Thoracic aorta (tissue), 2 donors: ENCODE results near the gene RCOR1. TPM values are rescaled to one million over a fixed set of nuclear protein-coding genes. Genes with fewer than 3 reads are reported as not detected.
"Not testable (repeated sequence)": the region's sequence is repeated elsewhere in the genome, so short reads cannot be mapped to it uniquely, and the experiment has no call there.

ENCODE experiments used
- ATAC-seq: fragments of 150-250 bp; one replicate; pipeline ENCODE4 v1.8.0; 2017; ENCODE audit warnings: low read depth; ENCODE audit not compliant: insufficient number of reproducible peaks, low FRiP score
- DNase-seq: peaks from one replicate; pipeline ENCODE4 v3.0.0-alpha.2; 2020; ENCODE audit warnings: low spot score
- H3K27ac ChIP-seq, 2 donors: fragments of 200-600 bp; sonication (generic); 1 replicate in 1 of 2; 2 replicates in 1 of 2; pipeline ENCODE4 v1.5.1; 2016; ENCODE audit warnings: mild to moderate bottlenecking in 2 of 2, moderate library complexity in 2 of 2
- H3K27me3 ChIP-seq: fragments of 200-600 bp; sonication (generic); replicated peaks from 2 replicates; pipeline ENCODE4 v1.6.0; 2016; ENCODE audit warnings: mild to moderate bottlenecking; ENCODE audit not compliant: insufficient read depth
- H3K36me3 ChIP-seq: fragments of 200-600 bp; sonication (generic); one replicate; pipeline ENCODE4 v1.5.1; 2016
- H3K4me1 ChIP-seq, 2 donors: fragments of 200-600 bp; sonication (generic); 1 replicate in 1 of 2; 2 replicates in 1 of 2; pipeline versions ENCODE4 v1.5.1 to v1.6.0; 2016; ENCODE audit warnings: low read depth in 2 of 2, mild to moderate bottlenecking in 1 of 2; ENCODE audit not compliant: control insufficient read depth in 1 of 2
- H3K4me3 ChIP-seq: fragments of 200-600 bp; sonication (generic); 2 replicates; pipeline ENCODE4 v1.5.1; 2016; ENCODE audit warnings: mild to moderate bottlenecking
- H3K9me3 ChIP-seq: fragments of 200-600 bp; sonication (generic); 2 replicates; pipeline ENCODE4 v1.5.1; 2016
- CTCF ChIP-seq: fragments of 200-600 bp; sonication (generic); IDR thresholded peaks from one replicate; pipeline ENCODE4 v1.5.1; 2019; ENCODE audit warnings: antibody characterized with exemption
- total RNA-seq, 2 donors: library from RNA; depleted of rRNA; stranded (reverse); fragments of >200 nt; gene quantifications; one replicate each; pipeline versions ENCODE4 v1.1.0 to v1.2.3, GENCODE V29; 2016

Gene RCOR1
- total RNA-seq, 2 donors from 2014 or later, result 6.5 to 17.1 TPM

DNA sequence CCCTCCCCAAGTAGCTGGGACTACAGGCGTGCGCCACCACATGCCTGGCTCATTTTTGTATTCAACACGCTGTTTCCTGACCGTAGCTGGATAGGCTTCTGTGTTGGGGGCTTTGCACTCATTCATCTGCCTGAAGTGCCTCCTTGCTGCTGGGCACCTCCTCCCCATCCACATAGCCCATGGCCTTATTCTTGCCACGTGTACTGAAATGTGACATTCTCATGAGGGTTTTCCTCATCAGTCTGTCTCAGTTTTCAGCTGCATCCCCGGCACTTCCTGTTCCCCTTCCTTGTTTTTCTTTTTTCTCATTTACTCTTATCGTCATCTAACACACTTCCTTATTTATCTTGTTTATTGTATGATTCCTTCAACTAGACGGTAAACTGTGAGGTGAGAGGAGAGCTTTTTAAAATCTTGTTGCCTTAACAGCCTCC lies 36.6 kb downstream of the RCOR1 start:
- H3K27ac ChIP-seq, result no peak overlapping the region
- ATAC-seq (no peak), DNase-seq (no peak)
- no peaks in the 10 kb centered on the region for H3K9me3 ChIP-seq
- H3K4me1 ChIP-seq, result peaks cover 0 to 6% of the 10 kb centered on the region in 2 donors
- no peaks in the 10 kb centered on the region for H3K36me3 ChIP-seq
- TF ChIP-seq CTCF, result no peak
- H3K4me3 ChIP-seq, result no peak overlapping the region
- no peaks in the 10 kb centered on the region for H3K27me3 ChIP-seq

DNA sequence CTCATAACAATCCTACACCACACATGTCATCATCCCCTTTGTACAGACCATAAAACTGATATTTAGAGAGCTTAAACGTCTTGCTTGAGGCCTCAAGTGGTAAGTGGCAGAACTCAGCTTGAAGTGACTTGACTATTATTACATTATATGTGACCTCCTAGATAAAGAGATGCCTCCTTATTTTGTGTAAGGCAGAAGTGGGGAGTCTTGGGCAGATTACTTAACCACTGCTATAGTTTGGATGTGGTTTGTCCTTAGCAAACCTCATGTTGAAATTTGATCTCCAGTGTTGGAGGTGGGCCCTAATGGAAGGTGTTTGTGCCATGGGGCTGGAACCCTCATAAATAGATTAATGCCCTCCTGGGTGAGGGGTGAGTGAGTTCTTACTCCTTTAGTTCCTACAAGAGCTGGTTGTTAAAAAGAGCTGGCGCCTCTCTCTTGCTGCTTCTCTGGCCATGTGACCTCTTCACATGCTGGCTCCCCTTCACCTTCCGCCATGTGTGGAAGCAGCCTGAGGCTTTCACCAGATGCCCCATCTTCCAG lies 37.4 kb downstream of the RCOR1 start:
- ATAC-seq (no peak), DNase-seq (no peak)
- H3K36me3 ChIP-seq, result no peaks in the 10 kb centered on the region
- H3K4me3 ChIP-seq, result no peak overlapping the region
- no peaks in the 10 kb centered on the region for H3K27me3 ChIP-seq
- peaks cover 0 to 6% of the 10 kb centered on the region in 2 donors for H3K4me1 ChIP-seq
- H3K9me3 ChIP-seq, result no peaks in the 10 kb centered on the region
- no peak for TF ChIP-seq CTCF
- H3K27ac ChIP-seq, result no peak overlapping the region

- Histone ChIP-seq H3K27me3 (no peaks in the 10 kb centered on the region), H3K36me3 (no peaks in the 10 kb centered on the region), H3K4me1 (peaks cover 0 to 6% of the 10 kb centered on the region in 2 donors), H3K27ac (no peak overlapping the region), H3K9me3 (no peaks in the 10 kb centered on the region), H3K4me3 (no peak overlapping the region)
- no peak for TF ChIP-seq CTCF
- DNase-seq, result no peak
- ATAC-seq, result no peak
These were observed 38.0 kb downstream of the RCOR1 start for GRCh38 chr14:102630405-102630804.

- H3K27ac ChIP-seq, result no peak overlapping the region
- H3K36me3 ChIP-seq, result no peaks in the 10 kb centered on the region
- no peak for TF ChIP-seq CTCF
- H3K27me3 ChIP-seq, result no peaks in the 10 kb centered on the region
- no peak overlapping the region for H3K4me3 ChIP-seq
- DNase-seq, result no peak
- H3K4me1 ChIP-seq, result peaks cover 0 to 6% of the 10 kb centered on the region in 2 donors
- H3K9me3 ChIP-seq, result no peaks in the 10 kb centered on the region
- no peak for ATAC-seq
These were observed 38.4 kb downstream of the RCOR1 start for GRCh38 chr14:102630881-102631280.

DNA sequence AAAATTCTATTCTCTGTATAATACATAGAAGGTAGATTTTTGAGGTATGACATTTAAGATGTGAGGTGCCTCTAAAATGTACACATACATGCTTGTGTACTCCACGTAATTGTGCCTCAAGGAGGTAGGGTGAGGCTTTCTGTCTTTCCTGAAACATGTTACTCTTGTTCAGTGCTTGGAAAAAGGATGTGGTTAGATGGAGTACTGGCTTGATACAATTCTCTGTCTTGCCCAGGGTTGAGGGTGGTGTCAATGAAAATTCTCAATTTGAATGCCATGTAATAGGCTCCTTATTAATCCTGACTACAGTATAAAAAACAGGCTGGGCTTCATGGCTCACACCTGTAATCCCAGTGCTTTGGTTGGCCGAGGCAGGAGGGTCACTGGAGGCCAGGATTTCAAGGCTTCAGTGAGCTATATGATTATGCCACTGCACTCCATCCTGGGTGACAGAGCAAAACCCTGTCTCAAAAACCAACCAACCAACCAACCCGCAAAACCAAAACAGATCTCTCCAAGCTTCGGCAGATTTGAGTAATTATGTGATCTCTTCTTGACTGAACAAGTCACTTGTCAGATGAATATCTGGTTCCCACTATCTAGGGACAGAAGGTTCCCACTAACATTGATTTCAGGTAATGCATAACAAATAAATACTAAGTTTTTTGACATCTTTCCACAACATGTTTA lies 41.6 kb downstream of the RCOR1 start:
- H3K27me3 ChIP-seq, result no peaks in the 10 kb centered on the region
- H3K4me1 ChIP-seq, result peaks cover 0 to 6% of the 10 kb centered on the region in 2 donors
- no peaks in the 10 kb centered on the region for H3K9me3 ChIP-seq
- H3K4me3 ChIP-seq, result no peak overlapping the region
- ATAC-seq (no peak), DNase-seq (no peak)
- H3K36me3 ChIP-seq, result no peaks in the 10 kb centered on the region
- no peak for TF ChIP-seq CTCF
- H3K27ac ChIP-seq, result no peak overlapping the region

DNA sequence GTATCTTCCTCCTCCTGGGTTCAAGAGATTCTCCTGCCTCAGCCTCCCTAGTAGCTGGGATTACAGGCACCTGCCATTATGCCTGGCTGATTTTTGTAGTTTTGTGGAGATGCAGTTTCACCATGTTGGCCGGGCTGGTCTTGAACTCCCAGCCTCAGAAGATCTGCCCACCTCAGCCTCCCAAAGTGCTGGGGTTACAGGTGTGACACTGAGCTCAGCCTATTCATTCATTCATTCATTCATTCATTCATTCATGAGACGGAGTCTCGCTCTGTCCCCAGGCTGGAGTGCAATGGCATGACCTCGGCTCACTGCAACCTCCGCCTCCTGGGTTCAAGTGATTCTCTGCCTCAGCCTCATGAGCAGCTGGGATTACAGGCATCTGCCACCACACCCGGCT lies 47.2 kb downstream of the RCOR1 start:
- not testable (repeated sequence) for DNase-seq, H3K4me1 ChIP-seq, ATAC-seq, H3K27me3 ChIP-seq, H3K36me3 ChIP-seq, H3K4me3 ChIP-seq, H3K27ac ChIP-seq, H3K9me3 ChIP-seq
